ENCODE results near the gene ZCCHC3.

The ZCCHC3 gene

DNA sequence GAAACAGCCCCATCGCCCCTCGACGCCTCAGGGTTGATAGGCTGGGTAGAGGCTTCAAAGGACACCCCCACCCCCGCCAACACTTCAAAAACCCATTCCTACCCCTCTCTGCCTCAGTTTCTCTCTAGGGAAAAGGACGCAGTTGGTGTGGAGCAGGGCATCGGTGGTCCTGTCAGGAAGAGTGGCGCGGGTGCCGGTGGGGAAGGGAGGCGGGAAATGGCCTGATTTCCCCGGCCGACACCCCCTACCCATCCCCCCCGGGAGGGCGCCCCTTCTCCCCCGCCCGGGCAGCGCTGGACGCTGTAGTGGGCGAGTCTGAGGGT, 49.9 kb downstream of the ZCCHC3 start:
- DNase-seq, result no peak

DNA sequence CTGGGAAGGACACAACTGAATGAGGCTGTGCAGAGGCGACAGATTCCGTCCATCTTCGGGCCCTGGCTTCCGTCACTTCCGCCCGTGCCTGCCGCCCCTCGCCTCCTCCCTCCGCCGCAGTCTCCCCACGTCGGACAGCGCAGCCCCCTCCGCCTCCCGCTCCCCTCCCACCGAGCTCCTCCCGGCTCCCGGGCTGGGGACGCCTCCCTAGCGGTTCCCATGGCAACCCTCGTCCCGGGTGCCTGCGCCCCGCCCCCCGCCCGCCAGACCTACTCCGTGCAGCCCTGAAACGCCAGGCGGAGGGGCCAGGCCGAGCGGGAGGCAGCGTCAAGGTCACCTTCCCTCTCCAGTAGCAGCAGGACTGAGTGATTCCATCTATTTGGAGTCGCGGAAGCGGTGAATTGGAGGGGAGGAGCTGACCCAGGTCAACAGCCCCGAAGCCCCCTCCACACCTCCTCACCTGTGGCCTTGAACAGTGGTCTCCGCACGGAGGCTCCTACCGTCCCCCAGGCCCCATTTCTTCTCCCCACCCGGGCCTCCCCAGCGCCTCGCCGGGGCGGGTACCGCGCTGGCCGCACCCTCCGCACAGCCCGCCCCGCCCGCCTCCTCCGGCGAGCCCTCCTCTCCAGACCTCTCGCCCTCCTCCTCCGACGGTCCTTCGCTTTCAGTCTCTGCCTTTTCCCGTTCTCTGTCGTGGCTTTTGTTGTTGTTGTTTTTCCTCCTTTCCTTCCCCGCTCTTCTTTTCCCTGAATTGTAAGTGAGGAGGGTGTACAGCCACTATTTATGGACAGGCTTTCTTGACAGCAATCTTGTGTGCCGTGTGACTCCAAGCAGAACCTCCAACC, 50.5 kb downstream of the ZCCHC3 start:
- peak; percentile 95 to 98 (median 97) for DNase-seq

- DNase-seq, result no peak
These were observed 51.8 kb downstream of the ZCCHC3 start for GRCh38 chr20:348972-349841.

All from NCI-H1417 (cell line).